RWPE2 (cell line): ENCODE results near the gene INAVA.

Source experiments
- ATAC-seq: fragments of 200-7000 bp; cut with Tn5 transposase; 3 replicates; pipeline ENCODE4 v1.9.1; 2021; ENCODE audit warnings: low read depth
- DNase-seq: peaks from one replicate; pipeline ENCODE4 v3.0.0-alpha.2; 2020; ENCODE audit warnings: low spot score
- H3K27ac ChIP-seq: fragments of 450-650 bp; 2 replicates; pipeline ENCODE4 v1.5.1; 2017; ENCODE audit warnings: mild to moderate bottlenecking; ENCODE audit not compliant: poor library complexity, severe bottlenecking
- H3K27me3 ChIP-seq: fragments of 250-450 bp; sonication (Bioruptor Pico); 2 replicates; pipeline ENCODE4 v1.5.1; 2021; ENCODE audit warnings: mild to moderate bottlenecking, moderate library complexity; ENCODE audit not compliant: insufficient read depth, poor library complexity, severe bottlenecking
- H3K36me3 ChIP-seq: fragments of 250-450 bp; sonication (Bioruptor Pico); 2 replicates; pipeline ENCODE4 v1.5.1; 2020; ENCODE audit warnings: low read depth, mild to moderate bottlenecking, moderate library complexity
- H3K4me1 ChIP-seq: fragments of 250-450 bp; sonication (Bioruptor Pico); 2 replicates; pipeline ENCODE4 v1.5.1; 2021; ENCODE audit warnings: mild to moderate bottlenecking, moderate library complexity; ENCODE audit not compliant: insufficient read depth, poor library complexity, severe bottlenecking
- H3K4me3 ChIP-seq: fragments of 250-450 bp; sonication (Bioruptor Pico); 2 replicates; pipeline ENCODE4 v1.5.1; 2021; ENCODE audit warnings: mild to moderate bottlenecking, moderate library complexity; ENCODE audit not compliant: severe bottlenecking
- H3K9me3 ChIP-seq: fragments of 250-450 bp; sonication (Bioruptor Pico); 2 replicates; pipeline ENCODE4 v1.5.1; 2021; ENCODE audit warnings: mild to moderate bottlenecking, moderate library complexity; ENCODE audit not compliant: severe bottlenecking
- CTCF ChIP-seq: fragments of 450-650 bp; IDR thresholded peaks from one replicate; pipeline ENCODE4 v1.5.1; 2017; ENCODE audit warnings: mild to moderate bottlenecking, moderate library complexity; ENCODE audit not compliant: poor library complexity, severe bottlenecking

INAVA gene

GRCh38 chr1:200938955-200939354 is 44.3 kb downstream of the INAVA start:
- TF ChIP-seq CTCF = no peak
- no peak for DNase-seq
- ATAC-seq = no peak
- no peaks in the 10 kb centered on the region for H3K27me3 ChIP-seq
- H3K27ac ChIP-seq = no peak overlapping the region
- H3K36me3 ChIP-seq = no peaks in the 10 kb centered on the region
- no peaks in the 10 kb centered on the region for H3K4me1 ChIP-seq
- H3K4me3 ChIP-seq = no peak overlapping the region
- H3K9me3 ChIP-seq = peaks cover 1% of the 10 kb centered on the region

- no peak for ATAC-seq
- no peaks in the 10 kb centered on the region for H3K4me1 ChIP-seq
- no peak overlapping the region for H3K27ac ChIP-seq
- H3K36me3 ChIP-seq = no peaks in the 10 kb centered on the region
- H3K27me3 ChIP-seq = no peaks in the 10 kb centered on the region
- peaks cover 2% of the 10 kb centered on the region for H3K9me3 ChIP-seq
- no peak for TF ChIP-seq CTCF
- no peak for DNase-seq
- no peak overlapping the region for H3K4me3 ChIP-seq
These were observed 50.4 kb downstream of the INAVA start for GRCh38 chr1:200945111-200945510.

- DNase-seq (no peak), ATAC-seq (no peak)
- no peak overlapping the region for H3K27ac ChIP-seq
- no peaks in the 10 kb centered on the region for H3K4me1 ChIP-seq
- TF ChIP-seq CTCF = no peak
- no peak overlapping the region for H3K4me3 ChIP-seq
- no peaks in the 10 kb centered on the region for H3K27me3 ChIP-seq
- no peaks in the 10 kb centered on the region for H3K36me3 ChIP-seq
- peaks cover 2% of the 10 kb centered on the region for H3K9me3 ChIP-seq
These were observed 52.4 kb downstream of the INAVA start for GRCh38 chr1:200947059-200947566.

- H3K9me3 ChIP-seq = no peaks in the 10 kb centered on the region
- H3K4me3 ChIP-seq = no peak overlapping the region
- H3K4me1 ChIP-seq = no peaks in the 10 kb centered on the region
- H3K27me3 ChIP-seq = no peaks in the 10 kb centered on the region
- DNase-seq (no peak), ATAC-seq (no peak)
- no peak for TF ChIP-seq CTCF
- no peak overlapping the region for H3K27ac ChIP-seq
- H3K36me3 ChIP-seq = no peaks in the 10 kb centered on the region
These were observed 54.9 kb downstream of the INAVA start for GRCh38 chr1:200949626-200950025.

GRCh38 chr1:200951016-200951415 is 56.3 kb downstream of the INAVA start:
- no peak for TF ChIP-seq CTCF
- DNase-seq (no peak), ATAC-seq (0 out of 3 replicates have a peak, but pooled peaks have one; percentile 27)
- Histone ChIP-seq H3K27me3 (no peaks in the 10 kb centered on the region), H3K27ac (no peak overlapping the region), H3K4me3 (no peak overlapping the region), H3K4me1 (no peaks in the 10 kb centered on the region), H3K9me3 (no peaks in the 10 kb centered on the region), H3K36me3 (no peaks in the 10 kb centered on the region)
